ENCODE measurements around the gene TEP1. TPM values are rescaled to one million over a fixed set of nuclear protein-coding genes. Genes with fewer than 3 reads are reported as not detected.
"Not testable (repeated sequence)": the region's sequence is repeated elsewhere in the genome, so short reads cannot be mapped to it uniquely, and the experiment has no call there.

TEP1 gene
- polyA plus RNA-seq, 10 donors: 12.0 to 22.2 (median 15.6) TPM

- peak; percentile 99 to 100 (median 99) for DNase-seq
These were observed 70.0 kb downstream of the TEP1 start, which contains the start of gene PARP2 for GRCh38 chr14:20343092-20343861. Gene PARP2, plus strand, starts transcription at chr14:20343635. Its CDS starts 7 bp downstream, at chr14:20343642.

- peak in 1 of 3 donors; percentile 7 for DNase-seq
These were observed 71.7 kb downstream of the TEP1 start for GRCh38 chr14:20341646-20342045.

GRCh38 chr14:20341032-20341431, 72.3 kb downstream of the TEP1 start:
- not testable (repeated sequence) for DNase-seq

GRCh38 chr14:20334017-20334416, 79.3 kb downstream of the TEP1 start:
- no peak for DNase-seq

- DNase-seq: no peak
These were observed 79.8 kb downstream of the TEP1 start for GRCh38 chr14:20333494-20333841.

GRCh38 chr14:20332788-20333493, 80.4 kb downstream of the TEP1 start, which contains the start of gene CCNB1IP1:
Gene CCNB1IP1, minus strand, starts transcription at chr14:20333279. Its CDS starts 16,756 bp downstream, at chr14:20316523.
- peak; percentile 83 to 91 (median 85) for DNase-seq

- peak in 1 of 3 donors; percentile 15 for DNase-seq
These were observed 80.9 kb downstream of the TEP1 start for GRCh38 chr14:20332431-20332787.

GRCh38 chr14:20331053-20331613, 82.2 kb downstream of the TEP1 start:
- DNase-seq: no peak

GRCh38 chr14:20329355-20329754, 83.9 kb downstream of the TEP1 start:
- no peak for DNase-seq

- no peak for DNase-seq
These were observed 84.6 kb downstream of the TEP1 start for GRCh38 chr14:20328705-20329104.

GRCh38 chr14:20327005-20327869, 86.1 kb downstream of the TEP1 start:
- peak; percentile 54 to 81 (median 76) for DNase-seq

- no peak for DNase-seq
These were observed 95.6 kb downstream of the TEP1 start for GRCh38 chr14:20317720-20318119.

Other genes starting within 250 kb of the TEP1 start
- gene OR11G2, start 222.6 kb downstream of the TEP1 start, polyA plus RNA-seq (ENCODE audit: insufficient read length in 10 of 10): not detected
- not detected for gene OR11H6, start 189.8 kb downstream of the TEP1 start, polyA plus RNA-seq (ENCODE audit: insufficient read length in 10 of 10)
- gene OR11H7, start 184.5 kb downstream of the TEP1 start, polyA plus RNA-seq (ENCODE audit: insufficient read length in 10 of 10): under 1 TPM in 5 of 10 donors, not detected in 5; 0.13 to 0.68 (median 0.30) TPM
- not detected for gene OR11H4, start 174.2 kb downstream of the TEP1 start, polyA plus RNA-seq (ENCODE audit: insufficient read length in 10 of 10)
- 10 to 100 TPM; 10.2 to 14.8 (median 12.5) TPM for gene TTC5, start 107.5 kb downstream of the TEP1 start, polyA plus RNA-seq (ENCODE audit: insufficient read length in 10 of 10)
- 10 to 100 TPM; 49.0 to 76.0 (median 65.6) TPM for gene CCNB1IP1, start 80.2 kb downstream of the TEP1 start, polyA plus RNA-seq (ENCODE audit: insufficient read length in 10 of 10)
- gene PARP2, start 69.9 kb downstream of the TEP1 start, polyA plus RNA-seq (ENCODE audit: insufficient read length in 10 of 10): 10 to 100 TPM; 26.2 to 46.7 (median 32.9) TPM
- gene KLHL33, start 22.7 kb upstream of the TEP1 start, polyA plus RNA-seq (ENCODE audit: insufficient read length in 10 of 10): 1 to 10 TPM in 5 of 10 donors, under 1 TPM in 5; 0.41 to 1.8 (median 0.97) TPM
- 10 to 100 TPM; 24.8 to 50.0 (median 32.4) TPM for gene OSGEP, start 41.3 kb upstream of the TEP1 start, polyA plus RNA-seq (ENCODE audit: insufficient read length in 10 of 10)
- 100 to 1,000 TPM; 136 to 200 (median 160) TPM for gene APEX1, start 41.7 kb upstream of the TEP1 start, polyA plus RNA-seq (ENCODE audit: insufficient read length in 10 of 10)
- 10 to 100 TPM; 15.7 to 31.4 (median 19.8) TPM for gene PIP4P1, start 47.9 kb upstream of the TEP1 start, polyA plus RNA-seq (ENCODE audit: insufficient read length in 10 of 10)
- 10 to 100 TPM in 8 of 10 donors, 1 to 10 TPM in 2; 8.7 to 17.2 (median 11.9) TPM for gene PNP, start 55.9 kb upstream of the TEP1 start, polyA plus RNA-seq (ENCODE audit: insufficient read length in 10 of 10)
- gene RNASE10, start 92.0 kb upstream of the TEP1 start, polyA plus RNA-seq (ENCODE audit: insufficient read length in 10 of 10): under 1 TPM in 2 of 10 donors, not detected in 8; 0.18 to 0.21 TPM
- gene RNASE9, start 147.5 kb upstream of the TEP1 start, polyA plus RNA-seq (ENCODE audit: insufficient read length in 10 of 10): not detected
- gene RNASE11, start 174.5 kb upstream of the TEP1 start, polyA plus RNA-seq (ENCODE audit: insufficient read length in 10 of 10): not detected
- gene RNASE12, start 177.9 kb upstream of the TEP1 start, polyA plus RNA-seq (ENCODE audit: insufficient read length in 10 of 10): not detected
- gene OR6S1, start 228.2 kb upstream of the TEP1 start, polyA plus RNA-seq (ENCODE audit: insufficient read length in 10 of 10): not detected

Data from muscle of back (tissue), 11 donors.